SH-SY5Y (cell line): ENCODE results near the gene PRKCD.

ENCODE experiments used
- GATA2 ChIP-seq: IDR thresholded peaks from 2 replicates; pipeline ENCODE4 v1.6.1; 2011; ENCODE audit warnings: mild to moderate bottlenecking, low read depth, low read length
- GATA3 ChIP-seq: IDR thresholded peaks from 2 replicates; pipeline ENCODE4 v1.6.1; 2011; ENCODE audit warnings: low read depth, mild to moderate bottlenecking, low read length, moderate library complexity

DNA sequence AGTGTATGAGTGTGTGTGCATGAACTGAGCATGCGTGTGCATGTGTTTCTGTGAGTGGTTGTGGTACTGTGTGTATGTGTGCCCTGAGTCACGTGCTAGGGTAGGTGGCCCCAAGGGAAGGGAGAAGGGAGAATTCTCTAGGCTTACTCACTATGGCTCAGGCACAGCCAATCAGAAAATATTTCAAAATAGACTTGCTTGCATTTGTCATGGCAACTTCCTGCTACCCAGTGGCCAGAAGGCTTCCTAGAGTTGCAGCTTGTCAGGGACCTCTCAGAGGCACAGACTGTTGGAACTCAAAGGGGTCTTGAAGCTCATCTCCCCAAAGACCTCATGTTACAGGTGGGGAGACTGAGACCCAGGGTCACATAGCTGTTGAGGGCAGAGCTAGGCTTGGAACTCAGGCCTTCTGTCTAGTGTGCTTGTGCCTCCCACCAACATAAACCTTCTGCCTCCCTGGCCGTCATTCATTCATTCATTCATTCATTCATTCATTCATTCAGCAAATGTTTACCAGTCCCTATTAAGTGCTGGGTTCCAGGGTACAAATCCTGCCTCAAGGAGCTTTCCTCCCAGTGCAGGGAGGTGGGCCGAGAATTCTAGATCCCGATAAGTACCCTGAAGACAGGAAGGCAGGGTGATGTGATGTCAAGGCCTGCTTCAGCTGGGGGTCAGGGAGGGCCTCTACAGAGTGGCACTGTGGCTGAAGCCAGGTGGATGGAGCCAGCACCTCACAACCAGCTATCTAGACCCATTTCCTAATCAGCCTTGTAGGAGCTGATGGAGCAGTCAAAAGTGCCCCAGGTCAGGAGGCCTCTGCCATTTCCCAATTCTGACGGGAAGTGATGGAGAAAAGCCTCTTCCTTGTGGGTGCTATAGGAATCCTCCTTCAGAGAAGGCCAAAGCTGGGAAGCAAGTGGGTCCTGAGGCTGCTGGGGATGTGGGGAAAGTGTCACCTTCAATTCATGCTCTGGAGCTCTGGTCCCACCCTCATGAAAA is 19.9 kb upstream of the PRKCD start:
- no peak for TF ChIP-seq GATA3
- no peak for TF ChIP-seq GATA2
